T follicular helper cell (primary cell): ENCODE data around the gene TMEM18.

Experiments used
- DNase-seq: peaks from one replicate; pipeline ENCODE4 v3.0.0-alpha.2; 2020; ENCODE audit warnings: low read depth

TMEM18 gene

DNA sequence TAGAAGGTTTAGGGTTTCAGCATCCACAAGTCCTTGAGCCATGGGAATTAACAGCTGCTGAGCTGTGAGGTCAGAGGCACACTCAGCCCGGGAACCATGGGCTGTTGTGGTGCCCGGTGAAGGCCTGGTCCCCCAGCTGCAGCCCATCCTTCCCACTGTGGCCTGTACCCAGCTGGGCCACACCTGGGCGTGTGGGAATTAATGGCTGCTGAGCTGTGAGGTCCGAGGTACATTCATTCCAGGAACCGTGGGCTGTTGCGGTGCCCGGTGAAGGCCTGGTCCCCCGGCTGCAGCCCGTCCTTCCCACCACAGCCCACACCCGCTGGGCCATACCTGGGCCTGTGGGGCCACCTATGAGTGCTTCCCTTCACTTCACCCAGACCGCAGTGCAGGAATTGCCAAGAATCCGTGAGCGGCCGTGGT, 25.2 kb downstream of the TMEM18 start:
- no peak for DNase-seq

DNA sequence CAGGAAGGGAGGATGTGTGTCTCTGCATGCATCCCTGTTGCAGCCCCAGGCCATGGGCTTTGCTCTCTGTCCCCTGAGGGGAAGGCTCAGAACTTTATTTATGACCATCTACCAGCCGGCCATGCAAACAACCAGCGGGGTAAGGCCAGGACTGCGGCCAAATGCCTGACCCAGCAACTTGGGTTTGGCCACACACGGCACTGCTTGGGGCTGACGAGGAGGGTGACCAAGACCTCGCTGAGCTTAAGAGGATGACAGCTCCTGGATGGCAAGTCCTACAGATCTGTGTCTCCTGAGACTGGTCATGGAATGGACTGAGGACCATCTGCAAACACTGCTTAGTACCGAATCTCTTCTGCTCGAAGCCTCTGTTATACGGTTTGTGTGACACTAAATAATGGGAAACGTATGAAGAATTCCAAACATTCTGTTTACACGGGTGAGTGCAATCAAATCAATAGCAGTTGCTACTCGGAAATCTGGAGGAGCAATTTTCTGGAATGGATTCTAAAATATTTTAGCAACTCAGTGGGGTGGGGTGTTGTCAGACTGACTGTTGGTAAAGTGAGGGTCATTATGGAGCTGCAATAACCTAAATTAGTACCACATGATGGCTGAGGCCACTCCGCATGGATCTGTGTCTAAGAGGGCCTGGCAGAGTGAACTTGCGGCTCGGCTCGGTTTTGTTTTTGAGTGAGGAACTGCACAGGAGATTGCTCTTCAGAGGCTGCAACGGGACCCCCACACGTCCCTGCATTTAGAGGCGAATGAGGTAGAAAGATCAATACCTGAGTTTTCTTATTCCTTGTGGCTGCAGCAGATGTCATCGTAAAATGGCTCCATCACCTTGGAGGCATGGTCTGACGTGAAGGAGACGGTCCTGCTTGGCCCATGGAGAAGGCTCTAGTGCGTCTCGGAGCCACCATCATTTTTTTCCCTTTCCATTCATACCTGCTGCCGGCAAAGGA, 26.6 kb downstream of the TMEM18 start:
- no peak for DNase-seq

DNA sequence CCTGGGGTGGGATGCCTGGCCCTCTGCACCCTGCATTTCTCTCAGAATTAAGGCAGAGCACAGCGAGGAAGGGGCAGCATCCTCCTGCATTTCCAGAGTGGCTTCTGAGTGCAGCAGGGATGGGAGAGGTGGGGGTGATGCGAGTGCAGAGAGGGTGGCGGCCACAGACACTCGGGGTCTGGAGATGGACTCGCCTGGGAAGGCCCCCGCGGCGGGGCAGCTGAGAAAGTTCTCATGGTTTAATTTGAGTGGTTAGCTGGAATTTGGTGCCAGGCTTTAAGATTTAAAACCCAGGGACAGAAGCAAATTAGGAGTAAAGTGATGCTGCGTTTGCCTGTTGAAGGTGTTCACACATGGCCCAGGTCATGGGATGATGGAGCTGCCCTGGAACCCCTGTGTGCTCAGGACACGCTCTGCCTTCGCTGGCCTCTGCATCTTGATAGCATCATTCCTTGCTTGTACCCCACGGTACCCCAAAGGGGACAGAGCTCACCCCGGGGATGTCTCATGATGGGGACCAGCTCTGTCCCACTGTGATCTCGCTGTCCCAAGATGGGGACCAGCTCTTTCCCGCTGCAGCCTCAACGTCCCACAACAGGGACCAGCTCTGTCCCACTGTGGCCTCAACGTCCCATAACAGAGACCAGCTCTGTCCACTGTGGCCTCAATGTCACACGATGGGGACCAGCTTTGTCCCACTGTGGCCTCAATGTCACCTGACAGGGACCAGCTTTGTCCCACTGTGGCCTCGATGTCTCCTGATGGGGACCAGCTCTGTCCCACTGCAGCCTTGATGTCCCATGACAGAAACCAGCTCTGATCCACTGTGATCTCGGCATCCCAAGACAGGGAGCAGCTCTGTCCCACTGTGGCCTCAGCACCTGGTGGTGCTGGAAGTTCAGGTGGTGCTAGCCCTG, 27.5 kb downstream of the TMEM18 start:
- DNase-seq = no peak

DNA sequence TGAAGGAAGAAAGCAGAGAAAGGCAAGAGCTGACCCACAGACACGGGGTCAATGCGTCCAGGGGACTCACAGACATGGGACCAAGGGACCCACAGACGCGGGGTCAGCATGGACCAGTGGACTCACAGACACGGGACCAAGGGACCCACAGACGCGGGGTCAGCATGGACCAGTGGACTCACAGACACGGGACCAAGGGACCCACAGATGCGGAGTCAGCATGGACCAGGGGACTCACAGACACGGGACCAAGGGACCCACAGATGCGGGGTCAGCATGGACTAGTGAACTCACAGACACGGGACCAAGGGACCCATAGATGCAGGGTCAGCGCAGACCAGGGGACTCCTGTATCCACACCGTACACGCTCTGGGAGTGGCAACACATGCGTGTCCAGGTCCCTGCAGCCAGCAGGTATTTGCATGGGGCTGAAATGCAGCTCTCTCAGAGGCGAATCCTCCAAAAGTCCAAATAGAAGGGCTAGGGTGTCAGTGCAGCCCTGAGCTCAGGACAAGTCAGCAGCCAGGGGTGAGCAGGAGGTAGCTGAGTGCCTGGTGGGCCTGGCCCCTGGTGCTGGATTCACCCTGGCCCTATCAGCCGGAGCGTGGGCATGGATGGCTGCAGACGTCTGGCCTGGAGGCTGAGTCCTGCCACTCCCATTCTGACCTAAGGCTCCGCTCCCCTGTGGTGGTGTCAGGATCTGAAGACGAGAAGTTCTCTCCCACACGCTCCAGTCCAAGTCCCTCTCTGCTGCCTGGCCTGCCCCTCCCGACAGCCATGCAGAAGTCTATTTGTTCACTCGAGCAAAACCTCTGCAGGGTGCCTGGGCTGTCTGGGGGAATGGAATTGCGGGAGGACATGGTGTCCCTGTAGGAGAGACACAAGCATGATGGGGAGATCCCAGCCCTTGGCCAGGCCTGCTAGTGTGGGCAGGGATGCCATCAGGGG, 28.5 kb downstream of the TMEM18 start:
- DNase-seq = no peak

GRCh38 chr2:647691-648231, 29.4 kb downstream of the TMEM18 start:
- DNase-seq = no peak

- DNase-seq = no peak
These were observed 30.1 kb downstream of the TMEM18 start for GRCh38 chr2:647003-647560.

- no peak for DNase-seq
These were observed 32.3 kb downstream of the TMEM18 start for GRCh38 chr2:644871-645270.

DNA sequence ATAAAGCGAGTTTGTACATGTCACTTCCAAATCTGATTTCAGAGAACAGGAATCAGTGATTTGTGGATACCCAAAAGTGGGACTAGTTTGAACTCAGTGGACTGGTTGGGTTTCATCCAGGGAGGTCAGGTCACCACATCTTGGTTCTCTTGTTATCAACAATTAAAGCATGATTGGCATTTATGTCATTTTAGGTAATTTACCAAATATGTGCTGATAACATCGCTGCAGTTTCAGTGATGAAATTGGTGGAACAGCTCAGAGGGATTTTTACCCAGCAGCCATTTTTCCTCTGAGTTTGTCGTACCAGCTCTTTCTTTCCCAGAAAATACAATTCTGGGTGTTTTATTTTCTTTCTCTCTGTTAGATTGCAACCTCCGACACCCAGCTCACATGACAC, 33.4 kb downstream of the TMEM18 start:
- no peak for DNase-seq

GRCh38 chr2:643334-643733, 33.9 kb downstream of the TMEM18 start:
- DNase-seq = no peak

DNA sequence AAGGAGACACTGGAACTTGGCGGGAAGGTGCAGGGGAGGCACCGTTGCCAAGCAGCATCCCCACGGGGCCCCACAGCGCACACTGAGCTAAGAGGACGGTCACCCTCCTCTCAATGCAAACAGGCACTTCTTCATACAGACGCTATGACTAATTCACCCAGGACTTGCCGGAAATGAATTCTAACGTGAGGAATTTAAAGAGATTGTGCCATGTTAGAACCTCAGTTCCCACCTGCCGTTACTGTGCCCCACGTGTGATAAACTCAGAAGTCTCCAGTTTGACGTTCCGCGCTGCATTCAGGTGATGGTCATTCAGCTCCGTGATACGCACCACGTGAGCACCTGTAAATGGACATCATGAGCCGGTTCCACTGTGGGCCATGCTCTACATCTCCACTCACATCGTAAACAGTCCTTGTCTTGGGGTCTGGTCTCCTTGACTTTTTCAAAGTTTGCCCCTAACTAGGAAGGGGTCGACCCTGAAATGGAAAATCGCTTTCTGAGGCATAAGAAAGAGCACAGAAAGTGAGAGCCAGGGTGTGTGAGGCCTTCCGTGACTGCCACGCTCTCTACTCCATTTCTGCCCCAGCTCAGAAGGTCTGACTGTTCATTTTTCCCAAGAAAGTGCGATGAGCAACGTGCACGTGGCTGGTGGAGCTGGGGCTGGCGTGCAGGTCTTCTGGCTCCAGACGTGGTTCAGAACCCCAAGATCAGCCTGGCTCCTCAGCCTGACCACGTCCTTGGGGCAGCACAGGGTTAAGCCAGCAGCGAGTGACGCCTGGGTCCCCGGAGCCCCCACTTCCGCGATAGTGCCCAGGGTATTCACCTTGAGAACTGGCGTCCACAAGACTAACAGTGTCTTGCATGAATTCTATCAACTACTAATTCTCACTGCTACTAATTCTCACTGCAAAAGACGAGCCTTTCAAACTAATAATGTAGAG, 35.1 kb downstream of the TMEM18 start:
- no peak for DNase-seq

DNA sequence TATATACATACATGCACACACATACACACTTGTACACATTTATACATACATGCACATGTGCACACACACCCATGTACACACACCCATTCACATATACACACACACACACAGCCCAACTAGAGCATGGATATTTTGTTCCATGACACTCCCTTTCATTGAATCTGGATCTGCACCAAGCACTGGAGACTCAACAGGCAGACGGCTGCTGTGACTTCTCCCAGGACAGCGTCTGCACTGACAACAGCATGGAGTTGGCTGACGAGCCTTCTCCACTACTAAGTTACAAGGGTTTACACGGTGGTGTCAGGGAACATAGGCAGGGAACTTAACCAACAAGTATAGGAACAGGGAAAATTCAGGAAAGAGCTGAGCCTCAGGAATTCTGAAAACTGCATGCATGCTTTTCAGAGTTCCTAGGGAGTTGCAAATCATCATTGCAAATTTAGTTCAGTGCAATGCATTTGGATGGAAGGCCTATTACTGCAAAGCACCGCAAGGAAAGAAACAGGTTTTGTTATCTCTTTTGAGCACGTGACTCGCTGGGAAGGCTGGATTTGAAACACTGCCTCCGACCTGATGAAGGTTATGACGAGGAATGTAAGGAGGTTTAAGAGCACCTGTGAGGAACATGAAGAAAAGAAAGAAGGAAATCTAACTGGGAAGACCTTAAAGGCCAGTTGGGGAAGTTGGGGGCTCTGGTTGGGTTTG, 35.9 kb downstream of the TMEM18 start:
- no peak for DNase-seq

DNA sequence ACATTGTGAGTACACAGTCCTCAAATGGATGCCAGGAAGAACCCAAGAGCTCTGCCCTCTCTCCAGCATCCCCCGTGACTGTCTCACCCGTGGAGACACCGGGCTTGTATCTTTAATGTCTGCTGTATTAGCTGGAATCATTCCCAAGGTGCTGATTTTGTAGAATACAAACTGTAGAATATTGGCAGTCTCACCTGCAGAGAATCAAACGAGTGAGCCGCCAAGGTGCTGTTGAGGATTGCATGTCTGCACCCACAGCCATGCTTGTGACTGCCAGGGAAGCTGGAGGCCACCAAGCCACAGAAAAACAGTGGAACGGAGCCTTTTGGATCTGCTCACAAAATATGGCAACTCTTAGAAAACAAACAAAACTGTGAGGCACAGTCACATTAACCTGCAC, 37.5 kb downstream of the TMEM18 start:
- no peak for DNase-seq

- DNase-seq = no peak
These were observed 39.4 kb downstream of the TMEM18 start for GRCh38 chr2:637804-638203.

DNA sequence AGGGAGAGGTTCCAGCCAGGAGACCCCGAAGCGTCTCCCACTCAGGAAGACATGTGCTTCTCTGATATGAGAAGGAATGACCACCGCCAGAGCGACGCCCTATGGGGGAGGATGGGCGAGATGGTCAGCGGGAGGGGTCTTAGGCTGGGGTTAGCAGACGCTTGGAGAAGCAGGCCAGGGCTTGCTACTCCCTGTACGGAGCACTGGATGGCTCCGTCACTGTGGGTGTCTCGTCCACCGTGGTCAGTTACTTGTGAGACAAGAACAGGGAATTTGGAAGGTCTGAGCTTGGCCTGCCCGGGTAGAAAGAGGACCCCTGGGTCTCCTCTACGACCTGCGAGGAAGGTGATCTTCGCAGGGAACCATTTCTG, 39.8 kb downstream of the TMEM18 start:
- DNase-seq = no peak

DNA sequence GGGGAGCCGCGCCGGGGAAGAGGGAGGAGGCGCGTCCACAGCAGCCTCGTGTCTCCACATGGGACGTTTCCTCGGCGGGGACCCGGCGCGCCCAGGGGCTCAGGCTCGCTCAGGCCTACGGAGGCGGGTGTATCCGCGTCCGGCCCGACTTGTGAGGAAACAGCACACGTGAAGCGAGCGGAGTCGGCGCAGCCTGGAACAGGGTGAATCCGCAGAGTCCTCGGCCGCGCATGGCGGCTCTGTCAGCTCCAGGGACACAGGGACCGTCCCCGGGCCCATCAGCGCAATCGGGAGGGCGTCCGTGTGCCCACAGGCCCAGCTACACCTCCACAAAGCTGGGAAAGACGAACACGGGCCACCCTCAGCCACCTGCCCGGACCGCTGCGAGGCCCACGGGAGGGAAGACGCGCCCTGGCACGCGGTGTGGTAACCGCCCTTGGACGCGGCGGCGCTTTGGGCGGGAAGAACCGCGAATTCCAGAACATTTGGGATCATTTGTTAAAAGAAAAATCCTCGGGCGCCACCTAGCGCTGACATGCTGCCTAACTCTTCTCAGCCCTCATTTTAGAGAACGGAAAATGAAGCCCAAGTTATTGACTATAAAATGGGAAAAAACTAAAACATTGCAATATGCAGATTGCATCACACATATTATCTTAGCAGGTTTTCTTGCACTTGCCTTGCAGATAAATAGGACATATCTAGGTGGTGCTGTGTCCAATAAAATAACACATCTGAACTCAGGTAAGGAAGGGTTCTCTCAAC, 40.4 kb downstream of the TMEM18 start:
- DNase-seq = peak; percentile 25

GRCh38 chr2:635687-636621, 41.3 kb downstream of the TMEM18 start:
- DNase-seq = no peak

DNA sequence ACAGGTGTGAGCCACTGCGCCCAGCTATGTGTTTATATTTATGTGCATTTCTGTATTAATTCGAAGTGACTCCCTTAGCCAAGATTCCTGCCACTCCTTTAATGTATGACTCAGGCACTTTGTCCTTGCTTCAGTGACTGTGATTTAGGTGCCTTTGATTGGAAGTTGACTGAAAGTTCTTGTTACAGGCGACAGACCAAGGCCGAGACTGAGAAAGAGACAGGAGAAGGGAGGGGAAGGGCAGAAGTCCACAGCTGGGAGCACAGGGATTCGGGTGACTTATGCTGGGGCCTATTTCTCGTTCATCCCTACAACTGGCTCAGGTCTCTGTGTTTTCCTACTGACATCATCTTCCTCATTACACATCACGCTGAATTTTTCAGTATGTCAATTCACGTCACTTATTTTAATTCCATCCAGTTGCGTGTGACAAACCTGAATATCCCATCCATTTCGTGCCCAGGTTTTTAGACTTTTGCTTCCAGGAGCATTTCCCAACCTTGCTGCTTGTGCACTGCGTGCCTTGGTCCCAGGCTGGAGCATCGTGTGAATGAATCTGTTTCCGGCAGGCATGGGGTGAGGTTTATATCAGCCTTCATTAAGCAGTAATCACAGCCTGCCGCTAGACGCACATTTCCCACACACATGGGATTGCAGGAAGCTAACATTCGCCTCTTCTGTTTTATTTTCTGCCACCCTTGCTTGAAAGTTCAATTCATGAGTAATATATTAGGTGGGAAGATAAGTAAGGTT, 42.4 kb downstream of the TMEM18 start:
- no peak for DNase-seq
